ENCODE measurements around the gene CYP2S1. TPM values are rescaled to one million over a fixed set of nuclear protein-coding genes. Genes with fewer than 3 reads are reported as not detected.
"Not testable (repeated sequence)": the region's sequence is repeated elsewhere in the genome, so short reads cannot be mapped to it uniquely, and the experiment has no call there.

CYP2S1 gene
- total RNA-seq, 4 donors from 2014 or later: 4.1 to 147 (median 67.1) TPM

GRCh38 chr19:41204338-41204737 is 11.3 kb downstream of the CYP2S1 start:
- not testable (repeated sequence) for H3K4me1 ChIP-seq, H3K4me3 ChIP-seq, H3K27me3 ChIP-seq, H3K9me3 ChIP-seq, H3K27ac ChIP-seq
- peaks cover 0 to 33% (median 0%) of the 10 kb centered on the region in 3 donors for H3K36me3 ChIP-seq
- TF ChIP-seq, protein P1, sequence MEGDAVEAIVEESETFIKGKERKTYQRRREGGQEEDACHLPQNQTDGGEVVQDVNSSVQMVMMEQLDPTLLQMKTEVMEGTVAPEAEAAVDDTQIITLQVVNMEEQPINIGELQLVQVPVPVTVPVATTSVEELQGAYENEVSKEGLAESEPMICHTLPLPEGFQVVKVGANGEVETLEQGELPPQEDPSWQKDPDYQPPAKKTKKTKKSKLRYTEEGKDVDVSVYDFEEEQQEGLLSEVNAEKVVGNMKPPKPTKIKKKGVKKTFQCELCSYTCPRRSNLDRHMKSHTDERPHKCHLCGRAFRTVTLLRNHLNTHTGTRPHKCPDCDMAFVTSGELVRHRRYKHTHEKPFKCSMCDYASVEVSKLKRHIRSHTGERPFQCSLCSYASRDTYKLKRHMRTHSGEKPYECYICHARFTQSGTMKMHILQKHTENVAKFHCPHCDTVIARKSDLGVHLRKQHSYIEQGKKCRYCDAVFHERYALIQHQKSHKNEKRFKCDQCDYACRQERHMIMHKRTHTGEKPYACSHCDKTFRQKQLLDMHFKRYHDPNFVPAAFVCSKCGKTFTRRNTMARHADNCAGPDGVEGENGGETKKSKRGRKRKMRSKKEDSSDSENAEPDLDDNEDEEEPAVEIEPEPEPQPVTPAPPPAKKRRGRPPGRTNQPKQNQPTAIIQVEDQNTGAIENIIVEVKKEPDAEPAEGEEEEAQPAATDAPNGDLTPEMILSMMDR (IDR thresholded peaks at IDR 0.05): peak; percentile 61 to 95 (median 92)
- DNase-seq: peak; percentile 73 to 92 (median 76)

DNA sequence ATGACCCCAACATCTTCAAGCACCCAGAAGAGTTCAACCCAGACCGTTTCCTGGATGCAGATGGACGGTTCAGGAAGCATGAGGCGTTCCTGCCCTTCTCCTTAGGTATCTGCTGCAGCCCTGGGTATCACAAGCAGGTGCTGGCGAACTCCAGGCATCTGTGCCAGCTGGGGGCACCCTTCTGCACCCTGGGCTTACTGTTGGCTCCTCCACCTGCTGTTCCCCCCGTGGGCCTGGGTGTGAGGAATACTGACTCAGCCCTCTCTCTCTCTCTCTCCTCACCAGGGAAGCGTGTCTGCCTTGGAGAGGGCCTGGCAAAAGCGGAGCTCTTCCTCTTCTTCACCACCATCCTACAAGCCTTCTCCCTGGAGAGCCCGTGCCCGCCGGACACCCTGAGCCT is 13.0 kb downstream of the CYP2S1 start:
- TF ChIP-seq, protein P1 (IDR thresholded peaks at IDR 0.05): no peak
- TF ChIP-seq POLR2A (IDR thresholded peaks at IDR 0.05): no peak
- H3K4me3 ChIP-seq: no peak overlapping the region
- H3K9me3 ChIP-seq: no peaks in the 10 kb centered on the region
- H3K27me3 ChIP-seq: no peaks in the 10 kb centered on the region
- no peaks in the 10 kb centered on the region for H3K4me1 ChIP-seq
- no peak overlapping the region for H3K27ac ChIP-seq
- no peak for DNase-seq
- peaks cover 0 to 33% (median 0%) of the 10 kb centered on the region in 3 donors for H3K36me3 ChIP-seq

DNA sequence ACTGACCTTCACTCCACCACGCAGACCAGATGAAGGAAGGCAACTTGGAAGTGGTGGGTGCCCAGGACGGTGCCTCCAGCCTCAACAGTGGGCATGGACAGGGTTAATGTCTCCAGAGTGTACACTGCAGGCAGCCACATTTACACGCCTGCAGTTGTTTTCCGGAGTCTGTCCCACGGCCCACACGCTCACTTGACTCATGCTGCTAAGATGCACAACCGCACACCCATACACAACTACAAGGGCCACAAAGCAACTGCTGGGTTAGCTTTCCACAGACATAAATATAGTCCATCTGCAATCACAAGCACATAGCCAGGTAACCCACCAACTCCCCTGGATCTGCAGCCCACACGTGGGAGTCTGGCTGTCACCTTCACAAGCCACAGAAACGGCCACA is 13.4 kb downstream of the CYP2S1 start:
- Histone ChIP-seq H3K27me3 (no peaks in the 10 kb centered on the region), H3K27ac (peak overlapping the region in 2 of 4 donors; percentile 9 to 65), H3K36me3 (peaks cover 0 to 31% (median 0%) of the 10 kb centered on the region in 3 donors), H3K9me3 (no peaks in the 10 kb centered on the region), H3K4me3 (no peak overlapping the region), H3K4me1 (no peaks in the 10 kb centered on the region)
- no peak for DNase-seq
- TF ChIP-seq, protein P1 (IDR thresholded peaks at IDR 0.05): no peak
- TF ChIP-seq POLR2A (IDR thresholded peaks at IDR 0.05): no peak

DNA sequence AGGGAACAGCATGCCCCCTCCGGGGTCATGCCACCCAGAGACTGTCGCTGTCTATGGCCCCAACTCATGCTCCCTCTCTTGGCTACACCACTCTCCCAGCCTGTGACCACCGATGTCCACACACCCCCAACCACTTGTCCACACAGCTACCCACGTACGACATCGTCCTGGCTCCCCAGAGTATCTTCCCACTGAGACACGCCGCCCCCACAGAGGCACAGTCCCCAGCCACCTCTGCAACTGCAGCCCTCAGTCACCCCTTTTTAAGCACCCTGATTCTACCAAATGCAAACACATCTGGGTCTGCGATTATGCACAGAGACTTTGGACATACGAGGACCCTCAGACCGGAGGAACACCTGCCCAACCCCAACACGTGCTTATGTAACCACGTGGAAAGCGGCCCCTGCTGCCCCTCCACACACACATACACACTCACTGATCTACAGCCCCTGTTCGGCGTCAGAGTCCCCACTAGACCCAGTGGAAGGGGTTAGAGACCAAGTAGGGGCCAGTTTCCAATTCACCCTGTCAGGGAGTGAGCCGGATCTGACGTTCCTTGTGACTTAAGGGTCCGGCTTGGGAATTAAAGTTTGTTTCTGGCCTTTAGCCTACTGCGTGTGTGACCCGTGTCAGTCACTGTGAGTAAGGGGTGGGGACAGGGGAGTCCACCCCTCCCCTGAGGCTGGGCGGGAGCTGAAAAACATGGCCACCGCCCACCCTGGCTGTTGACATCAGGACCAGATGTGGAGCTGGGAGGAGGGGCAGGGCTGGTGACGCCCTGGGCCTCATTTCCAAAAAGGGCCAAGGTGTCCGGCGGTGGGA is 14.1 kb downstream of the CYP2S1 start:
- no peaks in the 10 kb centered on the region for H3K9me3 ChIP-seq
- H3K4me3 ChIP-seq: no peak overlapping the region
- TF ChIP-seq, protein P1 (IDR thresholded peaks at IDR 0.05): no peak
- no peak for TF ChIP-seq POLR2A (IDR thresholded peaks at IDR 0.05)
- peak overlapping the region in 3 of 4 donors; percentile 9 to 65 (median 57) for H3K27ac ChIP-seq
- peaks cover 0 to 25% (median 0%) of the 10 kb centered on the region in 3 donors for H3K36me3 ChIP-seq
- H3K27me3 ChIP-seq: no peaks in the 10 kb centered on the region
- DNase-seq: peak in 2 of 3 donors; percentile 65 to 76
- H3K4me1 ChIP-seq: no peaks in the 10 kb centered on the region

DNA sequence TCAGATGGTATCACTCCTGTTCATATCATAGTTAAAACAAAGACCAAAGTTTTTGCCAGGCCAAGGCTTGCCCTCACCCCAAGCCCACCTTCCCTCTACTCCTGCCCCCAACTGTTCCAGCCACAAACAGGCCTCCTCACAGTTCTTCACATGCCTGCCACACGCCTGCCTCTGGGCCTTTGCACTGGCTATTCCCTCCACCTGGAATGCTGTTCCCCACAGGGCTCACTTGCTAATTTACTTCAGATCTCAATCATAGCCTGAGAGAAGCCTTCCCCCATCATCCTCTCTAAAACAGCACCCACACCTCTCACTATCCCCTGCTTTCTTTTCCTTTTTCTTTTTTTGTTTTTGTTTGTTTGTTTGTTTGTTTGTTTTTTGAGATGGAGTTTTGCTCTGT is 21.1 kb downstream of the CYP2S1 start:
- H3K36me3 ChIP-seq: no peaks in the 10 kb centered on the region
- H3K4me3 ChIP-seq: no peak overlapping the region
- no peak for TF ChIP-seq POLR2A (IDR thresholded peaks at IDR 0.05)
- TF ChIP-seq, protein P1 (IDR thresholded peaks at IDR 0.05): no peak
- DNase-seq: no peak
- H3K9me3 ChIP-seq: no peaks in the 10 kb centered on the region
- no peaks in the 10 kb centered on the region for H3K4me1 ChIP-seq
- H3K27ac ChIP-seq: no peak overlapping the region
- no peaks in the 10 kb centered on the region for H3K27me3 ChIP-seq

Measured in Peyer's patch (tissue), 4 donors.